GM19468 (cell line): ENCODE data around the gene DGKB.

Experiments
- ATAC-seq: cut with Tn5 transposase; IDR thresholded peaks from one replicate; pipeline ENCODE4 v1.9.1; 2021; ENCODE audit warnings: mild to moderate bottlenecking, moderate library complexity, moderate number of reproducible peaks; ENCODE audit not compliant: unreplicated experiment; ENCODE audit errors: extremely low read depth

DGKB gene

DNA sequence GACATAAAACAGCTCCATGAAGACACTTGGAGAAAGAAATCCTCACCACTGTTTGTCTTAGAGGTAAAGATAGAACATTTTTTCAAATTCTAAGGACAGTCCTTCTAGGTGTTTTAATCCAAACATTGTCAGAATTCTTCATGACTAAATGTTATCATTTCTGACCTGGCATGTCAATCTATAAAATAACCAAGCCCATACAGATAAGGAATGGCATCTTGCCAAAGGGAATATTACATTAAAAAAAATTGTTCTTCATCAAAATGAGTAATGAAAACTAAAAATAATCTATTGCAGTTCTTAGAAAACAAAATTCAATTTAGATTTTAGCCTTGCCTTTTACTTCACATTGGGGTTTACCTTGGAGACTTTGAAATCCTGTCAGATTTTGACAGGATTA lies 33.6 kb downstream of the DGKB start:
- ATAC-seq: no peak

DNA sequence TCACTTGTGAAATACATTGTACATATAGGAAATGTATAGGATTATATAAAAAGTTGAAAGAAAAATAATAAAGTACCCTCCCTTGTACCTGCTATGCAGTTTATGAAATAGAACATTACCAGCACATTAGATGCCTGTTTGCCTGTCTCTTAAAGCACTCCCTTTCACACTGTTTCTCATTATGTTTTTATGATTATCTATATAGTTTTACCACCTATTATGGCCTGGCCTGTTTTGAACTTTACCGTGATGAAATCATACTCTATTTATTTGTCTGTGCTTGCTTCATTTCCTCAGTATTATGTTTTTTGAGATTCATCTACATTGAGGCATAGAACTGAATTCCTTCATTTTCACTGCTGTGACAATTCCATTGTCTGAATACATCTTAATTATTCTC lies 41.1 kb downstream of the DGKB start:
- ATAC-seq: no peak

DNA sequence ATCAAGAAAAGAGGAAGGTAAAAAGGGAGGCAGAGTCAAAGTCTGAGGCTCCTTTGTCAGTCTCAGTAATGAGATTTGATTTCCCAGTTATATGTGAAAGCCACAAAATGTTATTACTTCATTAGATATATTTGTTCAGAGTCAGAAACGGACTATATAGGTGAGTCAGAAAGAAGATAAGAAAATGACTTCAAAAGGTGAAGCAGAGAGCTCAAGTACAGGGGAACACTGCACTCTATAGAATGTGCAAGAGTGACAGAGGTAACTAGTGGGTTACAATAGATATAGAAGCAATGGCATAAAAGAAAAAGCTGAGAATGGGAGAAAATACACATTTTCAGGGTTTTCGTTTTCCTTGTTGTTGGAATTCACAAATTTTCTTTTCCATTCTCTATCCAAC lies 43.3 kb downstream of the DGKB start:
- ATAC-seq: no peak

DNA sequence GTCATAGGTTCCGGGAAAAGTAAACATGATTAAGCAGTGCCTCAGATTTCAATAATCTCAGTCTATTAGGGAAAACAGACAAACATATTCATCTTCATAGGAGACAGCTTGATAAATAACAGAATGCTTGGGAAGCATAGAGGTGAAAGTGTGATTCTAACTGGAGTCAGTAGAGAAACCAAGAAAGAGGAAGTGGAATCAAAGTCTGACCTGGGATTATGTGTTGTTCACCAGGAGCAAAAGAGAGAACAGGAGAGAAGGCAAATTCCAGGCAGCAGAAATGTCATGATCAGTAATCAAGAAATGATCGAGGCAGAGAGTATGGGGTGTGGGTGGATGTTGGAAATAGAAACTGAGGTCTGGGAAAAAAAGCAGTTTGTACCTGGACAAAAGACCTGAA lies 43.7 kb downstream of the DGKB start:
- no peak for ATAC-seq

DNA sequence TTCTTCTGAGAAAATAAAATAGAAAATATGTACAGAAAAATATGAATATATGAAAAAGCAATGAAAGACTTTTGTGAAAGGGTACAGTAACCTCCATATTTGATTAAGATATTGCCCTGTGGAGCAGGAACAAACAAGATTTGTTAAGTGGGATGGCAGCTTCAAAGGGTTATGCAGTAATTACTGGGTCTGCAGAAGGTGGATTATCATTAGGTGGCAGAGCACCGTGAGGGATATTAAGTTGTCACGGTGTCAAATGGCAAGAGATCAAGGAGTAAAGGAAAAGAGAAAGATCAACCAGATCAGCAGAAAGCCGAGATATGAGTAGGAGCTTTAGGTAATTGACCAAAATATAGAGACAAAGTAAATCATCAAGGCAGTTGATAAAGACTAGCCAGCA lies 44.1 kb downstream of the DGKB start:
- no peak for ATAC-seq

DNA sequence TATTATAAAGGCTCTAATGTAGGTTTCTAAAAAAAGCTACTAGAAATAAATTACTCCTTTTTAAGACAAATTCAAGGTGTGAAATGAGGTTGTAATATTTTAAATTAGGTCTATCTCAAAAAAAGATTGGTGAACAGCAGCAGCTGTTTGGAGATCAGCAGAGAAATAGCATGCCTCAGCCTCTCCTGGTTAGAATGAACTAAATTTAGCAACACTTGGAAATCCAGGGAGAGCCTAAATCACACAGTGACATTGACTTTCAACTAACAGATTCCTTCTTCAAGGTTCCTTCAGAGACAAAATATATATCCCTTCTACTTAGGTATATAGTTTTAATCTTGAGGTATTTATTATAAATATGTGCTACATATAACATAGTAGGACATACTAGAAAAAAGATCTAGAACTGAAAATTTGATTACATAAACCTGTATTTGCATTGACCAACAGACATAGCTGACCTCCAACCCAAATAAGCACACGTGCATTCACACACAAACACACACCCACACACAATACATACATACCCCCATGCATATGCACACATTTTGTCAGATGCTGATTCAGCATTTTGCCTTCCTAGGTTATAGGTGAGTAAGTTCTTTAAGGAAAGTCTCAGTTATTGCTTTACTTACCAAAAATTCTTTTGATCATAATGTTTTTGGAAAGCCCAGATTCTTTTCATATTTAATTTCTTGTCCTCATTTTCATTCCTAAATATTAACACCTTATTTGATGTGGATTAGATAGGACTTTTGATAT lies 47.3 kb downstream of the DGKB start:
- no peak for ATAC-seq

DNA sequence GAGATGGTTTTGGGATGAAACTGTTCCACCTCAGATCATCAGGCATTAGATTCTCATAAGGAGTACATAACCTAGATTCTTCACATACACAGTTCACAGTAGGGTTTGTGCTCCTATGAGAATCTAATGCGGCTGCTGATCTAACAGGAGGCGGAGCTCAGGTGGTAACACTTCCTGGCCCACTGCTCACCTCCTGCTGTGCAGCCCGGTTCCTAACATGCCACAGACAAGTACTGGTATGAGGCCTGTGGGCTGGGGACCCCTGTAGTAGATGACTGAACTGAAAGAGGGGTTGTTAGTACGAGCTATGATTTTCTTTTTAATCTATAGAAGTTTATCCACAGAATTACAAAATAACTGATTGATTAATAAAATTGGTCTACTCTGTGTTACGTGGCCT lies 48.1 kb downstream of the DGKB start:
- ATAC-seq: no peak

DNA sequence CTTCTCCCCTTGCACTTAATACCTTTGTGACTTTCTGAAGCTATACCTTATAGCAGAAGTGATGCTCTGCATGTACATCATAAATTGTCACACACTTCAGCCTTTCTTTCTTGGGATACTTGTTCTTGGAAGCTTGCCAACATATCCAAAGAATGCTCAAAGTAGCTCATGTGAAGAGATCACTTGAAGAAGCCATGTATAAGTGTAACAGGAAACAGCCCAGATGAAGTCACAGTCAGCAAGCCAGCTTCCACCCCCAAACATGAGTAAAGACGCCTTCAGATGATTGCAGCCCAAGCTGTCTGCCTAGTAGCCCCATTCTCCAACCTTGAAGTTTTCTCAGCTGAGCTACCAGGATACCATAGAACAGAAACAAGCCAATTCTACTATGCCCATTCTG lies 50.9 kb downstream of the DGKB start:
- no peak for ATAC-seq

DNA sequence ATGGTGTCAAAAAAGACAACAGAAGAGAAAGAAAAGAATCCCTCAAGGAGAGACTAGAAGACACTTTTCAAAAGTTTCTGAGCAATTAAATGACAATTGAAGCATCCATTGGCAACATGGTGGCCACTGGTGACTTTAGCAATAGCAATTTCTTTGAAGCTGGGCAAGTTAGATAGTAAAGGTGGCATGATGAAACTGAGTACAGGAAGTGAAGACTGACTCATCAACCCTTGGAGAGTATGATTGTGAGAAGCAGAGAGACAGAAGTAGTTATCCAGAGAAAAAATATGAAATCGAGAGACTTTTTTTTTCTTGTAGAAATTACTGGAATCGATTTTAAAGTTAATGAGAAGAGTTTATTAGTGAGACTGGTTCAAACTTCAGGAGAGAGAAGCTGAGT lies 52.5 kb downstream of the DGKB start:
- no peak for ATAC-seq

DNA sequence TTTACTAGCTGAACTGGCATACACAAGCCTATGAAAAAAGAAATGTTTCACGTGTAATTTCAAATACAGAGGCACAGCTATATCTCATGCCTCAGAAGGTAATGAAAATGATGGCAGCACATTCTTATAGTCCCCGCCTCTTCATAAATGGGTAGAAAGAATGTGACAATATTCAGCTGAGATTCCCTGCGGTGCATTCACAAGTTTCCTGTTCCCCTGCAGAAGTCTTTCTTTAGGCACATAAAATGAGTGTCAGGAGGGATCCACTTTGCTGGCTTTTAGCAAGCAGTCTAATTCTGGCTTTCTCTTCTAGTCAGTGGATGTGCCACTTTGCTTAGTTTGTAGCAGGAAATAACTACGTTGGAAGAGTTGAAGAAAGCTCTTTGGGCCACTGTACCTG lies 56.1 kb downstream of the DGKB start:
- no peak for ATAC-seq

DNA sequence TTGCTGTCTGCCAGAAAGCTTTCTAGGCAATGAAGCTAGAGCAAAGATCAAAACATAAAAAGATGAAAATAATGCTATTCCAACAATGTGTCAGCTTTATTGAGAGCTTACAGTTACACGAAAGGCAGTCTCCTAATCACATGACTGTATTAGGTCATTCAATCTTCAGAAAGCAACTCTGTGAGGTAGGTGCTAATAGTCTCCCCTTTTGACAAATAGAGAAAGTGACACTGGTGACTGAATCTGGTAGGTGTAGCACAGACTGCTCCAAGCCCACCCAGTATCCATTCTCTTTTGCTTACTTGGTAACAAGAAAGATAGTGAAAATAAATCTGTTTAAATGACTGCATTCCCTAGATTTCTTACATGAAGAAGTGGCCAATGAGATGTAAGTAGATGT lies 58.8 kb downstream of the DGKB start:
- ATAC-seq: no peak

DNA sequence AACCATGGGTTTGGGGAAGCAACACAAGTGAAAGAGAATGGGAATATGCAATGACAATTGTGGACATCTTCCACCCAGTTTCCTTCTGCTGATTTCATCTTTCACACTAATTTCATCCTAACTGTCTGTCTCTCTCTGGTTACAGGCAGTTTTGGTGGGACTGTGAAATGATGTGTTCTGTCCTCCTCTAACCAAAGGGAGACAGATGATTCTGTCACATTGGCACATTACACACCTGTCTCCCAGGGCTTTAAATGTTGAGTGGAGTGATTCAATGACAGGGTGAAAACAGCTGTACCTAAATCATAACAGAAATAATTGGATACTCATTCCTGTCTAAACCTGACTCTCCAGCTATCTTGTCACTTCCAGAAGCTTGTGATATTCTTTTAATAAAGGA lies 60.0 kb downstream of the DGKB start:
- ATAC-seq: no peak

DNA sequence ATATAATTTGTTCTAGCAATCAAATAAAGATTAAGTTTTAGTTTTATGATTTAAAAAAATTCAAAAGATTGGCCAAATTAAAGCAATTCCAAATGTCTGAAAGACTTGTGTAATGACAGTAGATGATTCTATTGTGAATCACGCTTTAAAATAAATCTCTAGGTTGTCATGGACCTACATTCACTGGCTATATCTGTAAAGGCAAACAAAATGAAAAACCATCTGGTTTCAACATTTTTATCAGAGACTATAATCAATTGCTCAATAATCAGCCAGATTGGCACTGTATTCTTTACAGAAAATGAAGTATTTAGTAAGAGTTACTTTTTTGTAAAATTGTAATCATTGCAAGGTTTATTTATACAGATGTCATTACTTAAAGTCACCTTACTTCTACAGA lies 60.7 kb downstream of the DGKB start:
- ATAC-seq: no peak

DNA sequence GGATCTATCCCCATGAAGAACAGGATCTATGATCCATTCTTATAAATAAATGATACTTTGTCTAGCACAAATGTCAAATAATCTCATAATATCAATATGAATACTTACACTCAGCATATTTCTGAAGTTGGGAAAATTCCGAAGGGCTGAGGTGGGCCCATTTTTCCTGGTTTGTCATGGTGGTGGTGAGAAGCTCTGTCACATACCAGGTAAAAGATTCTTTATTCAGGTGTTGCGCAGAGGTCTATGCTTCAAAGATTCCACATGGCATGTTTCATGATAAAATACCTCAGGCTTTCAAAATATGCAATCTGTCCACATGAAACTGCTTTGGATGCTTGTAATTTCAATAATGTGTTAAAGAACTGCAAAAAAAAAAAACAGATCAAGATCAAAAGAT lies 61.5 kb downstream of the DGKB start:
- ATAC-seq: no peak

DNA sequence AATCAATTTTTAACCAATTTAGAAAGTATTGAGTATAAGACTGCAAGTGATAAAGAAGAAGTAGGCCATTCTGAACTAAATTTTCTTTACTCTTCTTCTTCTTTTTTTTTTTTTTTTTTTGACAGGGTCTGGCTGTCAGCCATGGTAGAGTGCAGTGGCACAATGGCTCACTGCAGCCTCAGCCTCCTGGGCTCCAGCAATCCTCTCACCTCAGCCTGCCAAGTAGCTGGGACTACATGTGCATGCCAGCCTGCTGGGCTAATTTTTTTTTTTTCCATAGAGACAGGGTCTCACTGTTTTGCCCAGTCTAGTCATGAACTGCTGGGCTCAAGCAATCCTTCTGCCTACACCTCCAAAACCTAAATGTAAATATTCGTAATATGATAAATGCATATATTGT lies 63.2 kb downstream of the DGKB start:
- no peak for ATAC-seq

DNA sequence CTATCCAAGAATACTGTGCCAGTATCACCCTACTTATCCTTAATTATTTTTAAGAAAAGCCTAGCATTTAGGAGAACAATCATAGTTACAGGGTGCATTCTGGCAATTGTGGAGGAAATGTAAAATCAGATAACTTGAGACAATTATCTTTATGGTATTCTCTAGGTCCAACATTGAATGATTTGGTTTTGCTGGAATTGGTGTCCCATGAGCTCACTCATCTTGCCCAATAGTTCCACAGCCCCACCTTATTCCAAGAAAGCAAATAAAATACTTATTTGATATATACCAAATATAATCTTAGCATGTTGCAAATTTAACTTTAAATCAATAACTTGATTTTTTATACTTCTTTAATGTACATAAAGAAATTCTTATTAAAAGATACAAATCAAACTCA lies 65.3 kb downstream of the DGKB start:
- no peak for ATAC-seq

DNA sequence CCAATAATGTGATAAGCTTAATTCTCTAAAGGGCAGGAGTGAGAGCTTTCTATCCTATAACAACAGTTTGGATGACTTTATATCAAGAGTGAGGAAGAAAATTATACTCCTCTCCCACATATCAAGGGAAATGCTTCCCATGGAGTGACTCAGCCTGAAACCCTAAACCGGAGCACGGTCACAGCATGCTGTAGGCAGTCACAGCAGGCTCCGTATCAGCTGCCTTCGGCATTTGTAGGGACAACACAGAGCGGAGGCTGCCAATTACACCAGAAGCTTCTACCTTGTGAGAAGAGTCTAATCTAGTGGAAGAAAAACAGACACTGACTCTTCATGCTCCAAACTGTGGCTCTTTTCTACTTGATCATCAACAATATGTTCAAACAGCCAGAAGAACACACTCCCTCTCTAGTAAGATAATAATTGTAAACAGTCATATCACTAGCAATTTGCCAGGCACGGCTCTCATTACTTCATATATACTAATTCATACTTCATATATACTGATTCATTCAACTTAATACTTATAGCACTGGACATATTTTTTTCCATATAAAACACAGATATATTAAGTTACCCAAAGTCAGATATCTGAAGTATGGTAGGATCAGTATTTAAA lies 65.9 kb downstream of the DGKB start:
- no peak for ATAC-seq

DNA sequence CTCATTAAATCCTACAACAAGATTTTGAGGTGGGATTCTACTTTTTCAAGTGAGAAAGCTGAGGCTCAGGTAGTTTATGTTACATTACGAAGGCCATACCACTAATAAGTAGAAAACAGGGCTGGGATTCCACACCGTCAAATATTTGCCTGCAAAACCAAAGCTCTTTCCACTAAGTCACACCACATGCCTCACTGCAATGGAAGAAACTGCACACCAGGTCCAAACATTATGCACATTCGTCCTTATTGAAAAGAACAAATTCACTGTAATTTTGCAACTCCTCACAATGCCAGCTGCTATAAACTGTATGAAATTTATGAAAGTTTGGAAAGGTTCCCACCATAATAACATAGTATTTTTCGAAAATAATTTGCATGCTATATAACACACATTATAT lies 66.5 kb downstream of the DGKB start:
- ATAC-seq: no peak

DNA sequence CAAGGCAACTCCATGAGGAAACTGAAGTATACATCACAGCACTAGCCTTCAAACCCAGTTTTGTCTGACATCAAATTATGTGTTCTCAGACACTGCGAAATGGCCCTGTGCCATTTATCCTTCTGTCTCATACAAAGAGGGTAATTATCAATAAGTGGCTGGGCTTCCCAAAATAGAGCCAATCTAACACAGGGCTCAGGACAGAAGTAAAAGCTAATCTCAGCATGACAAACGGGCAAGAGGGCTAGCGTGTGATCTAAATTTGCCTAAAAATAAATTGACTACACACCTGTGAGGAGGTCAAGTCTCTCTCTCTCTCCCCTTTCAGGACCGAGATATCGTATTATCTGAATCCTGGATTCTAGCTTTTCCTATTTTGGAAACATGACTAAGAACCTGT lies 67.2 kb downstream of the DGKB start:
- ATAC-seq: no peak

DNA sequence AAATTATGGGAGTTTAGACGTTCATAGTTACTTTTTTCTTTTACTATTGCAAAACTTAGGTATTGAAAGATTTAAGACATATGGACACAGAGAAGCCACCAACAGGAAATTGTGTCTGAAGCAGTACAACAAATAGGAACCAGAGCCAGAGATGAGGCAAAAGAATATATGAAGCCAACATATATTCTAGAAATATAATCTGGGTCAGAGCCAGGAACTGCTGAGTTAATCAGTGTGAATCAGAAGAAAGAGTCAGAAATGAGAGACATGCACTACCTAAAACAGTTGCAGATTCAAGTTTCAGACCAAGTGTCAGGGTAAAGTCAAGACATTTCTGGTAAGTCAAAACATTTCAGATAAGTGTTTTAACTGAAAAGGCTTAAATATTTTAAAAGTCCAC lies 67.7 kb downstream of the DGKB start:
- ATAC-seq: no peak

DNA sequence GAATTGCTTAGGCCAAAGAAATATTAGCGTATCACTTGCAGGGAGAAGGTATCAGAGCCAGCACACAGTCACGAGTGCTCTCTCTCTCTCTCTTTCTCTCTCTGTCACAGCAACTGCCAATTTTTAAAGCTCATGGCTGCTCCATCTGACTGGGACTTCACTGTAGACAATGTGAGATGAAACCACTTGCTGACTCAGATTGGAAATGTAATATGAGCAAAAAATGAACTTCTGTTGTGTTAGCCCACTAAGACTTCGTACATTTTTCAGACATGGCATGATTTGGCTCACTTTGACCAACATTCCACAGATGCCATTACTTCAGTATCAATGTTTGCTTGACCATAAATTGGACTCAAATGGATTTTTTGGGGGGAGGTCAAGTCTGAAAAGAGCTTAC lies 68.1 kb downstream of the DGKB start:
- no peak for ATAC-seq

DNA sequence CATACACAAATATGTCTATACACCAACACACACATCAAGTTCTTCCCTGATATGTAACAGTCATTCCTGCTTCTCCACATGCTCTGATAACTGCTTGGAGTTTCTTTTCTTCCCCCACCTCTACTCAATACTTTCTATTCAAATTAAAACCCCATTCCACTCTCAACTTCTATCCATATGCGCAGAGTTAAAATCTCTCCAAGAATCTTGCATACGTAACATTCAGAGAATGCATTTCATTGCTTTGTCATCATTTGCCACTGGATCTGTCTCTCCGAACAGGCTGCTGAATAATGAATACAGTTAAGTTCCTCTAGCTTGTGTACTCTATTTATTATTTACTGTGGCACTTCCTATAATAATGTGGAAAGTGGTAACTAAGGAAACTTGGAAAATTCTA lies 68.8 kb downstream of the DGKB start:
- no peak for ATAC-seq
